ENCODE results near the gene ENTREP1. TPM values are rescaled to one million over a fixed set of nuclear protein-coding genes. Genes with fewer than 3 reads are reported as not detected.
"Not testable (repeated sequence)": the region's sequence is repeated elsewhere in the genome, so short reads cannot be mapped to it uniquely, and the experiment has no call there.

The ENTREP1 gene
- total RNA-seq, 2 experiments from 2014 or later: not detected

DNA sequence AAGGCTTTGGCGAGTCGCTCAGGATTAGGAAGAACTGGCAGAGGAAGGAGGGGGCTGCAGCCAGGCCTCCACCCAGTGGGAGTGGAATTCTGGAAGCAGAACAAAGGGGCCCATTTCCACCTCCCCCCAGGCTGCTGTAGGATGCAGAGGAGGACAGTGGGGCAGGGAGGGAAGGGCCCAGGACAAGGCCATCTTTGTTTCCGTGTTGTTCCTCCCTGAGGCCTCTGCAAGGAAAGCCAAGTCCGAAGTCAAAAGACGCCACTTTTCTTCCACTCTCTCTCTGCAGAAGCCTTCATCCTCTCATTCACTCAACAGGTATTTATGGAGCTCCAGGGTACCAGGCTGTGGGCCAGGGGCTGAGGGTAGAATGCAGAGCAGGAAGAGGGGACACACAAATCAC lies 70.7 kb downstream of the ENTREP1 start:
- intact Hi-C loops (cut with DNase I, micrococcal nuclease): loop anchor here in 1 of 2 experiments (5.0 kb wide), 1 partner anchor 48 kb away; no protein-coding TSS in a partner anchor
- H3K4me3 Mint-ChIP-seq: no peak overlapping the region
- ChIA-PET CTCF (no interaction called here), POLR2A (no interaction called here)
- H3K27me3 Mint-ChIP-seq: peaks cover 2% of the 10 kb centered on the region
- H3K4me1 Mint-ChIP-seq: no peaks in the 10 kb centered on the region
- no peaks in the 10 kb centered on the region for H3K9me3 Mint-ChIP-seq (ENCODE audit: low read depth)
- H3K36me3 Mint-ChIP-seq (ENCODE audit: low read depth): no peaks in the 10 kb centered on the region
- ATAC-seq (no peak), DNase-seq (no peak)
- no peak overlapping the region for H3K27ac Mint-ChIP-seq

DNA sequence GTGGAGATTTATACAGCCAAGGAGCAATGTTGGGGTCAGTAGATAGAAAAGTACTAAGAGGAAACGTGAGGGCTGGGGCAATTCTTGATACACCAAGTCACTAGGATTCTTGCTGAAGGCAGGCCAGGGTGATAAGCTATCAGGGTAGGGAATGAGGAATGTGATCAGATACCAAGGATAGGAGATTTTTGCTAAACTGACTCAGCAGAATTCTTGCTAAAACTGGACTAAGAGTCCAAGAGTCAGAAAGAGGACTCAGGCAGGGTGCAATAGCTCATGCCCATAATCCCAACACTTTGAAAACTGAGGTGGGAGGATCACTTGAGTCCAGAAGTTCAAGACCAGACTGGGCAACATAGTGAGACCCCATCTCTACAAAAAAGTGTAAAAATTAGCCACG lies 71.7 kb downstream of the ENTREP1 start:
- ChIA-PET CTCF (no interaction called here), POLR2A (no interaction called here)
- H3K27ac Mint-ChIP-seq: no peak overlapping the region
- ATAC-seq (no peak), DNase-seq (no peak)
- H3K9me3 Mint-ChIP-seq (ENCODE audit: low read depth): no peaks in the 10 kb centered on the region
- no peaks in the 10 kb centered on the region for H3K27me3 Mint-ChIP-seq
- no peaks in the 10 kb centered on the region for H3K36me3 Mint-ChIP-seq (ENCODE audit: low read depth)
- intact Hi-C loops (cut with DNase I, micrococcal nuclease): loop anchor here in 1 of 2 experiments (5.0 kb wide), 1 partner anchor 49 kb away; no protein-coding TSS in a partner anchor
- no peak overlapping the region for H3K4me3 Mint-ChIP-seq
- no peaks in the 10 kb centered on the region for H3K4me1 Mint-ChIP-seq

DNA sequence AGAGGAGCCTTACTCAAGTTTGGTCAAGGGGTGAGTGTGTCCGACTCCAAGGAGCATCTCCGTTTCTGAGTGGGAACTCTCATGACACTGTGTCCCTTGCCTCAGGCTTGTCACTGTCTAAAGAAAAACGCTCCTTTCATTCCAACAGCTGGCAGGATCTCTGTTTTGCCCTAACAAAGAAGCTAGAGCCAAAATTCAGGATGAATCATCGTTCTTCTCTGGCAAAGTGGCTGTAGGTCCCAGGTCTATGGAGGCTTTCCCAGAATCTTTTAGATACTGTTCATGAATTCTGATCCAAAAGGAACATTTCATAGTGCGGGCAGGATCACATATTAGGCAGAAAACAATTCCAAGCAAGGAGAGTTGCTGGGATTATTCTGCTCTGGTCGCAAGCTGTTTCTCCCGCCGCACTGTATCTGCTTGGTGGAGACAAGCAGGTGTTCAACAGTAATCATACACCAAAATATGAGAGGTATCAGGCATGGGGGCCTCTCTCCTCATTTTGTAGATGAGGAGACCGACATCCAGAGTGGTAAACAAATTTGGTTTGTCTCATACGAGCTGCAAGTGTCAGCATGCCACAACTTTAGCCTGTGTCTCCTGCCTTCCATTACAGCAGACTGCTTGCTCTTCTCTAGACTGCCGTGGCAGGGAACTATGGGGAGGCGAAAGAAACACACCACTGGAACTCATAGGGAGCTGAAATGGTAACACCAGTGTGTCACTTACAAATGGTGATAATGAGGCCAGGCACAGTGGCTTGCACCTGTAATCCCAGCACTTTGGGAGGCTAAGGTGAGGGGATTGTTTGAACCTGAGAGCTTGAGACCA lies 72.6 kb downstream of the ENTREP1 start:
- H3K4me1 Mint-ChIP-seq: no peaks in the 10 kb centered on the region
- POLR2A ChIA-PET: no interaction called here
- H3K4me3 Mint-ChIP-seq: no peak overlapping the region
- no peak for ATAC-seq
- intact Hi-C loops (cut with DNase I, micrococcal nuclease): loop anchor here in 1 of 2 experiments (5.0 kb wide), 1 partner anchor 50 kb away; no protein-coding TSS in a partner anchor
- H3K27ac Mint-ChIP-seq: no peak overlapping the region
- no peaks in the 10 kb centered on the region for H3K36me3 Mint-ChIP-seq (ENCODE audit: low read depth)
- no peak for DNase-seq
- H3K9me3 Mint-ChIP-seq (ENCODE audit: low read depth): no peaks in the 10 kb centered on the region
- CTCF ChIA-PET: no interaction called here
- peaks cover under 1% of the 10 kb centered on the region for H3K27me3 Mint-ChIP-seq

DNA sequence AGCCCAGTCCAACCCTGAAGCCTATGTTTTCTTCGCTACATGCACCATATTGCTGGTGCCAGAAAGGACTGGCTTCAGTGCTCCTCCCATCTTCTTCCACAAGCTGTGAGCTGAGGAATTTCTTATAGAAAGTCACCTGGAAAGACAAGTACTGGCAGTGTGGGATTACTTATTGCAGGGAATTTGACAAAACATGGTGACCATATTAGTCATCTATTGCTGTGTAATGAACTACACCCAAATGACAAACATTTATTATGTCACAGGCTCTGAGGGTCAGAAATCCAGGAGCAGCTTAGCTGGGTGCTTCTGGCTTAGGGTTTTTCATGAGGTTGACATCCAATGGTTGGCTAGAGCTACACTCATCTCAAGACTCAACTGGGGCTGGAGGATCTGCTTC lies 75.5 kb downstream of the ENTREP1 start:
- ChIA-PET POLR2A (no interaction called here), CTCF (no interaction called here)
- no peak for DNase-seq
- no peak overlapping the region for H3K4me3 Mint-ChIP-seq
- no peaks in the 10 kb centered on the region for H3K9me3 Mint-ChIP-seq (ENCODE audit: low read depth)
- no peak overlapping the region for H3K27ac Mint-ChIP-seq
- H3K27me3 Mint-ChIP-seq: peaks cover 10% of the 10 kb centered on the region
- intact Hi-C loops (cut with DNase I, micrococcal nuclease): no loop called here
- H3K4me1 Mint-ChIP-seq: no peaks in the 10 kb centered on the region
- no peak for ATAC-seq
- H3K36me3 Mint-ChIP-seq (ENCODE audit: low read depth): no peaks in the 10 kb centered on the region

DNA sequence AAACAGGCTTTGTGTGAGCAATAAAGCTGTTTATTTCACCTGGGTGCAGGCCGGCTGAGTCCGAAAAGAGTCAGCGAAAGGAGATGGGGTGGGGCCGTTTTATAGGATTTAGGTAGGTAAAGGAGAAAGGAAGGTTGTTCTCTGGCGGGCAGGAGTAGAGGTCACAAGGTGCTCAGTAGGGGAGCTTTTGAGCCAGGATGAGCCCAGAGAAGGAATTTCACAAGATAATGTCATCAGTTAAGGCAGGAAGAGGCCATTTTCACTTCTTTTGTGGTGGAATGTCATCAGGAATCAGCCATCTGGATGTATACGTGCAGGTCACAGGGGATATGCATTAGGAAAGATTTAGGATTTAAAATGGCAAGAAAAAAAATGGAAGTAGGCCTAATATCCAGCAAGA lies 84.9 kb downstream of the ENTREP1 start:
- intact Hi-C loops (cut with DNase I, micrococcal nuclease); ATAC-seq; H3K27me3 Mint-ChIP-seq; H3K27ac Mint-ChIP-seq; H3K36me3 Mint-ChIP-seq (ENCODE audit: low read depth); DNase-seq; H3K4me1 Mint-ChIP-seq; POLR2A ChIA-PET; H3K4me3 Mint-ChIP-seq; CTCF ChIA-PET; H3K9me3 Mint-ChIP-seq (ENCODE audit: low read depth): not testable (repeated sequence)

GRCh38 chr9:69411246-69411645 lies 86.2 kb downstream of the ENTREP1 start:
- no peak overlapping the region for H3K4me3 Mint-ChIP-seq
- POLR2A ChIA-PET: no interaction called here
- H3K9me3 Mint-ChIP-seq (ENCODE audit: low read depth): no peaks in the 10 kb centered on the region
- no peak for ATAC-seq
- intact Hi-C loops (cut with DNase I, micrococcal nuclease): no loop called here
- DNase-seq: no peak
- no peaks in the 10 kb centered on the region for H3K36me3 Mint-ChIP-seq (ENCODE audit: low read depth)
- H3K4me1 Mint-ChIP-seq: no peaks in the 10 kb centered on the region
- CTCF ChIA-PET: no interaction called here
- H3K27ac Mint-ChIP-seq: no peak overlapping the region
- peaks cover 2% of the 10 kb centered on the region for H3K27me3 Mint-ChIP-seq

- intact Hi-C loops (cut with DNase I, micrococcal nuclease): no loop called here
- no peaks in the 10 kb centered on the region for H3K36me3 Mint-ChIP-seq (ENCODE audit: low read depth)
- CTCF ChIA-PET: interaction anchor here (1.6 kb wide), 1 partner anchor 10 kb away, joined by 6 read pairs; no protein-coding TSS in a partner anchor
- H3K4me3 Mint-ChIP-seq: no peak overlapping the region
- DNase-seq (no peak), ATAC-seq (no peak)
- H3K4me1 Mint-ChIP-seq: no peaks in the 10 kb centered on the region
- peaks cover 2% of the 10 kb centered on the region for H3K27me3 Mint-ChIP-seq
- H3K27ac Mint-ChIP-seq: no peak overlapping the region
- no peaks in the 10 kb centered on the region for H3K9me3 Mint-ChIP-seq (ENCODE audit: low read depth)
- POLR2A ChIA-PET: interaction anchor here (0.6 kb wide), 1 partner anchor 547 kb away, joined by 3 read pairs; no protein-coding TSS in a partner anchor
Observed at GRCh38 chr9:69411931-69412740, 87.1 kb downstream of the ENTREP1 start.

DNA sequence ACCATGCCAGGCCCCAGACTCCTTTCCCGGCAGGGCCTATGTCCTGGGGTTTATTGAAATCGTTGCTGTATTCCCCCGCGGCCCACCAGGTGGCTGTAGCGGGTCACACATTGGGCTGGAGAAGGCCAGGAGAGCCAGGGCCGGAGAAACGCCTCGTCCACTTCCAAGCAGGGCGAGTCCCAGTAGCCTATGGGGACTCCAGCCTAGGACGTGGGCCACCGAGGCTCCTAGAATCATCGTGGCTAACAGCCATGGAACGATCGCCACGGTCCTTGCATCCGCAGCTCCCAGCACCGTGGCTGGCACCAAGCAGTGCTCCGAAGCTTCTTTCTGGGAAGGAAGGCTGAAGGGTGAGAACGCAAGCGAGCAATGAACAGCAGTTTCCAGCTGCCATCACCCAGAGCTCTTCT lies 87.7 kb downstream of the ENTREP1 start:
- no peak overlapping the region for H3K4me3 Mint-ChIP-seq
- H3K9me3 Mint-ChIP-seq (ENCODE audit: low read depth): no peaks in the 10 kb centered on the region
- H3K36me3 Mint-ChIP-seq (ENCODE audit: low read depth): no peaks in the 10 kb centered on the region
- POLR2A ChIA-PET: interaction anchor here (0.6 kb wide), 1 partner anchor 546 kb away, joined by 3 read pairs; no protein-coding TSS in a partner anchor
- CTCF ChIA-PET: interaction anchor here (0.6 to 1.6 kb wide), 2 partner anchors 9 to 14 kb away, joined by 3 to 6 read pairs; no protein-coding TSS in a partner anchor
- DNase-seq: peak; percentile 33
- no peak for ATAC-seq
- intact Hi-C loops (cut with DNase I, micrococcal nuclease): no loop called here
- H3K27ac Mint-ChIP-seq: no peak overlapping the region
- H3K4me1 Mint-ChIP-seq: no peaks in the 10 kb centered on the region
- peaks cover 2% of the 10 kb centered on the region for H3K27me3 Mint-ChIP-seq

DNA sequence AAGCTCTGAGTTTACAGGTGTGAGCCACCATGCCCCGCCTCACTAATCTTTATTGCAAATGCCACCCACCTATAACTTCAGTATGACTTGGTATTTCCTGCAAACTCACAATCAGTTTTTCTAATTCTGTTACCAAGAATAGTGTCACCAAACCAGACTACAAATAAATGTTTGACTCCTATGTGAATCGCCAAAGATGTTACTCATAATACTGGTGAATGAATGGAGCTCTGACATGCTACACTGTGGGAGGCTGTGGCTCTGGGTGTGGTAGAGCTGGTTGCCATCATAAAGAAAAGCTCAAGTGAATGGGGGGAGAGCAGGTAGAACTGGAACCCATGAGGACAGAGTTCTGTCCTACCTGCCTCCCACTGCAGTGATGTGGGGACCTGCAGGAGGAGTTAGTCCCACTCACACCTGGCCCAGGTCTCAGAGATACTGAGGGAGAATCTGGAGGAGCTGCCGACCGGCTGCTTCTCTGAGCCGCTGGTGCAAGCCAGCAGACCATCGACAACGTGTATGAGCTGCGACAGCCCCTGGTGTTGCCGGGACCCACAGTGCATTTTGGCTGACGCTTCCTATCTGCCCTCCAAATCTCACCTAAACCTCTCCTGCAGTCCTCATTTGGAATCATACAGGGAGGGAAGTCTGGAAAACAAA lies 95.7 kb downstream of the ENTREP1 start:
- peaks cover 17% of the 10 kb centered on the region for H3K27me3 Mint-ChIP-seq
- no peak overlapping the region for H3K4me3 Mint-ChIP-seq
- intact Hi-C loops (cut with DNase I, micrococcal nuclease): loop anchor here (5.0 to 10.0 kb wide), 2 partner anchors 454 to 692 kb away; no protein-coding TSS in a partner anchor
- ChIA-PET POLR2A (interaction anchor here (0.6 to 0.8 kb wide), 2 partner anchors 408 to 878 kb away, joined by 3 read pairs; no protein-coding TSS in a partner anchor), CTCF (interaction anchor here (0.6 to 3.4 kb wide), 10 partner anchors 8 to 1115 kb away, joined by 3 to 29 read pairs (median 4); no protein-coding TSS in a partner anchor)
- DNase-seq (peak; percentile 15), ATAC-seq (peak; percentile 84)
- no peak overlapping the region for H3K27ac Mint-ChIP-seq
- H3K9me3 Mint-ChIP-seq (ENCODE audit: low read depth): no peaks in the 10 kb centered on the region
- H3K36me3 Mint-ChIP-seq (ENCODE audit: low read depth): no peaks in the 10 kb centered on the region
- H3K4me1 Mint-ChIP-seq: no peaks in the 10 kb centered on the region

DNA sequence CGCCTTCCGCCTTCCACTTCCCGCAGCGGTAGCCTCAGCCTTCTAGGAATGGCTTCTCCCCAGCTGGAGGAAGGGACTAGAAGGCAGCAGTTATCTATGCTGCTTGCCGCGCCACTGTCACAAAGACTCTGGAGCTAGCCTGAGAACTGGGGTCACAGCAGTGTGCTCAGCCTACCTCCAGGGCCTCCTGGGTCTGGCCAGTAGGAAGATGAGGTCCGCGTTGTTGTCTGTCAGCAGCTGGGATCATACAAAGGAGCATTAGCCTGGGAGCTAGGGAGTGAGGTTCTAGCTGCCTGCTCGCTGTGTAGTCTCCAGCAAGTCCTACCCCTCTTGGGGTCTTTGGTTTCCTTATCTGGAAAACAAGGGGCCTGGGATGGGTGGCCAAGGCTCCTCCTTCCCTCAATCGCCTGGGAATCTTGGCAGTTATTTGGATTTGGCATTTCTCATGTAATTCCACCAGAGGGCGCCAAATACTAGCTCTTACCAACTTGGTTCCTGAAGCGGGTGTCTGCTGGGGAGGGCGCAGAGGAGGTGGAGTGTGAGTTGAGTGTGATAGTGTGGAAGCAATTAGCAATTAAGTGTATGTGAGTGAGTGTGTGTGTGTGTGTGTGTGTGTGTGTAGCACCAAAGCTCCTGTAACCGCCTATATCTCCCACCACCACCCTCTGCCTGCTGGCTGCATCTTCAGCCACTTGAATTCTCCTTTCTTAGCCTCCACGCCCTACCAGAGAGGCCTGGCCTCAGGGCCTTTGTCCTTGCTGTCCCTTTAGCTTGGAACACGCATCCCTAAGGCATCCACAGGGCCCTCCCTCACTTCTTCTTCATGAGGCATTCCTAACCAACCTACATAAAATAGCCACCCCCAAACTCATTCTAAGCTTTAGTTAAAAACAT lies 97.1 kb downstream of the ENTREP1 start:
- ChIA-PET POLR2A (interaction anchor here (0.6 kb wide), 1 partner anchor 29 kb away, joined by 3 read pairs; no protein-coding TSS in a partner anchor), CTCF (interaction anchor here (0.6 to 3.4 kb wide), 29 partner anchors 9 to 1114 kb away, joined by 3 to 29 read pairs (median 3); no protein-coding TSS in a partner anchor)
- Mint-ChIP-seq H3K4me1 (no peaks in the 10 kb centered on the region), H3K9me3 (ENCODE audit: low read depth) (no peaks in the 10 kb centered on the region), H3K27me3 (peaks cover 17% of the 10 kb centered on the region), H3K4me3 (no peak overlapping the region), H3K36me3 (ENCODE audit: low read depth) (no peaks in the 10 kb centered on the region), H3K27ac (no peak overlapping the region)
- DNase-seq (peak; percentile 65), ATAC-seq (peak; percentile 50)
- intact Hi-C loops (cut with DNase I, micrococcal nuclease): loop anchor here (2.0 to 10.0 kb wide), 4 partner anchors 453 to 690 kb away; no protein-coding TSS in a partner anchor
